RWPE2 (cell line): ENCODE results near the gene ACAP3.

Source experiments
- ATAC-seq: fragments of 200-7000 bp; cut with Tn5 transposase; 3 replicates; pipeline ENCODE4 v1.9.1; 2021; ENCODE audit warnings: low read depth
- DNase-seq: peaks from one replicate; pipeline ENCODE4 v3.0.0-alpha.2; 2020; ENCODE audit warnings: low spot score
- H3K27ac ChIP-seq: fragments of 450-650 bp; 2 replicates; pipeline ENCODE4 v1.5.1; 2017; ENCODE audit warnings: mild to moderate bottlenecking; ENCODE audit not compliant: poor library complexity, severe bottlenecking
- H3K27me3 ChIP-seq: fragments of 250-450 bp; sonication (Bioruptor Pico); 2 replicates; pipeline ENCODE4 v1.5.1; 2021; ENCODE audit warnings: mild to moderate bottlenecking, moderate library complexity; ENCODE audit not compliant: insufficient read depth, poor library complexity, severe bottlenecking
- H3K36me3 ChIP-seq: fragments of 250-450 bp; sonication (Bioruptor Pico); 2 replicates; pipeline ENCODE4 v1.5.1; 2020; ENCODE audit warnings: low read depth, mild to moderate bottlenecking, moderate library complexity
- H3K4me1 ChIP-seq: fragments of 250-450 bp; sonication (Bioruptor Pico); 2 replicates; pipeline ENCODE4 v1.5.1; 2021; ENCODE audit warnings: mild to moderate bottlenecking, moderate library complexity; ENCODE audit not compliant: insufficient read depth, poor library complexity, severe bottlenecking
- H3K4me3 ChIP-seq: fragments of 250-450 bp; sonication (Bioruptor Pico); 2 replicates; pipeline ENCODE4 v1.5.1; 2021; ENCODE audit warnings: mild to moderate bottlenecking, moderate library complexity; ENCODE audit not compliant: severe bottlenecking
- H3K9me3 ChIP-seq: fragments of 250-450 bp; sonication (Bioruptor Pico); 2 replicates; pipeline ENCODE4 v1.5.1; 2021; ENCODE audit warnings: mild to moderate bottlenecking, moderate library complexity; ENCODE audit not compliant: severe bottlenecking
- TF ChIP-seq, protein P1 (sequence below): fragments of 450-650 bp; IDR thresholded peaks from one replicate; pipeline ENCODE4 v1.5.1; 2017; ENCODE audit warnings: mild to moderate bottlenecking, moderate library complexity; ENCODE audit not compliant: poor library complexity, severe bottlenecking

ACAP3 gene

GRCh38 chr1:1273209-1273511, 34.6 kb downstream of the ACAP3 start:
- Histone ChIP-seq H3K27me3 (no peaks in the 10 kb centered on the region), H3K27ac (peak overlapping the region; percentile 66), H3K4me3 (peak overlapping the region; percentile 95), H3K36me3 (peaks cover 19% of the 10 kb centered on the region), H3K9me3 (no peaks in the 10 kb centered on the region), H3K4me1 (peaks cover 8% of the 10 kb centered on the region)
- ATAC-seq = no peak
- no peak for DNase-seq
- TF ChIP-seq, protein P1, sequence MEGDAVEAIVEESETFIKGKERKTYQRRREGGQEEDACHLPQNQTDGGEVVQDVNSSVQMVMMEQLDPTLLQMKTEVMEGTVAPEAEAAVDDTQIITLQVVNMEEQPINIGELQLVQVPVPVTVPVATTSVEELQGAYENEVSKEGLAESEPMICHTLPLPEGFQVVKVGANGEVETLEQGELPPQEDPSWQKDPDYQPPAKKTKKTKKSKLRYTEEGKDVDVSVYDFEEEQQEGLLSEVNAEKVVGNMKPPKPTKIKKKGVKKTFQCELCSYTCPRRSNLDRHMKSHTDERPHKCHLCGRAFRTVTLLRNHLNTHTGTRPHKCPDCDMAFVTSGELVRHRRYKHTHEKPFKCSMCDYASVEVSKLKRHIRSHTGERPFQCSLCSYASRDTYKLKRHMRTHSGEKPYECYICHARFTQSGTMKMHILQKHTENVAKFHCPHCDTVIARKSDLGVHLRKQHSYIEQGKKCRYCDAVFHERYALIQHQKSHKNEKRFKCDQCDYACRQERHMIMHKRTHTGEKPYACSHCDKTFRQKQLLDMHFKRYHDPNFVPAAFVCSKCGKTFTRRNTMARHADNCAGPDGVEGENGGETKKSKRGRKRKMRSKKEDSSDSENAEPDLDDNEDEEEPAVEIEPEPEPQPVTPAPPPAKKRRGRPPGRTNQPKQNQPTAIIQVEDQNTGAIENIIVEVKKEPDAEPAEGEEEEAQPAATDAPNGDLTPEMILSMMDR = no peak

GRCh38 chr1:1272341-1273208, 35.2 kb downstream of the ACAP3 start:
- peak overlapping the region; percentile 66 for H3K27ac ChIP-seq
- ATAC-seq = peak; percentile 33
- TF ChIP-seq, protein P1 = no peak
- H3K4me1 ChIP-seq = peaks cover 8% of the 10 kb centered on the region
- DNase-seq = no peak
- H3K27me3 ChIP-seq = no peaks in the 10 kb centered on the region
- peak overlapping the region; percentile 95 for H3K4me3 ChIP-seq
- H3K9me3 ChIP-seq = no peaks in the 10 kb centered on the region
- H3K36me3 ChIP-seq = peaks cover 25% of the 10 kb centered on the region

- TF ChIP-seq, protein P1 = no peak
- no peak for ATAC-seq
- Histone ChIP-seq H3K27me3 (no peaks in the 10 kb centered on the region), H3K4me1 (peaks cover 10% of the 10 kb centered on the region), H3K27ac (peak overlapping the region; percentile 66), H3K4me3 (no peak overlapping the region), H3K36me3 (peaks cover 42% of the 10 kb centered on the region), H3K9me3 (no peaks in the 10 kb centered on the region)
- no peak for DNase-seq
Measured at GRCh38 chr1:1270813-1271212, 36.9 kb downstream of the ACAP3 start.

DNA sequence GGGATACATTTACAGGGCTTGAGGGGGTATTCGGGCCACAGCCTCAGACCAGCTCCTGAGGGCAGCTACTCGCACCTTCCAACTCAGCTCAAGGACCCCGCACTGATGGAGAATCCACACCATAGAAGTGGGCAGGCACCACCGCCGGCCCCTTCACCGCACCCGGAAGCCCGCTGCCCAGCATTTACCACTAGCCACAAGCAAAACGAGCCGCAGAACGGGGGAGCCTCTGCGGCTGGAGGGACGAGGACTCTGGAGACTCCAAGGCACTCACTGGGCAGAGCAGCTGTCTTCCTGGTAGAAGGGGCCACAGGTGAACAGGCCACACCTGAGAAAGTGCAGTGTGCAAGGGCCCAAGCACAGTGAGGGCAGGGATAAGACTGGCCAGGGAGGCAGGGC, 39.4 kb downstream of the ACAP3 start:
- Histone ChIP-seq H3K36me3 (peaks cover 65% of the 10 kb centered on the region), H3K27me3 (no peaks in the 10 kb centered on the region), H3K4me3 (no peak overlapping the region), H3K27ac (no peak overlapping the region), H3K4me1 (peaks cover 21% of the 10 kb centered on the region), H3K9me3 (no peaks in the 10 kb centered on the region)
- TF ChIP-seq, protein P1 = no peak
- ATAC-seq (no peak), DNase-seq (no peak)

DNA sequence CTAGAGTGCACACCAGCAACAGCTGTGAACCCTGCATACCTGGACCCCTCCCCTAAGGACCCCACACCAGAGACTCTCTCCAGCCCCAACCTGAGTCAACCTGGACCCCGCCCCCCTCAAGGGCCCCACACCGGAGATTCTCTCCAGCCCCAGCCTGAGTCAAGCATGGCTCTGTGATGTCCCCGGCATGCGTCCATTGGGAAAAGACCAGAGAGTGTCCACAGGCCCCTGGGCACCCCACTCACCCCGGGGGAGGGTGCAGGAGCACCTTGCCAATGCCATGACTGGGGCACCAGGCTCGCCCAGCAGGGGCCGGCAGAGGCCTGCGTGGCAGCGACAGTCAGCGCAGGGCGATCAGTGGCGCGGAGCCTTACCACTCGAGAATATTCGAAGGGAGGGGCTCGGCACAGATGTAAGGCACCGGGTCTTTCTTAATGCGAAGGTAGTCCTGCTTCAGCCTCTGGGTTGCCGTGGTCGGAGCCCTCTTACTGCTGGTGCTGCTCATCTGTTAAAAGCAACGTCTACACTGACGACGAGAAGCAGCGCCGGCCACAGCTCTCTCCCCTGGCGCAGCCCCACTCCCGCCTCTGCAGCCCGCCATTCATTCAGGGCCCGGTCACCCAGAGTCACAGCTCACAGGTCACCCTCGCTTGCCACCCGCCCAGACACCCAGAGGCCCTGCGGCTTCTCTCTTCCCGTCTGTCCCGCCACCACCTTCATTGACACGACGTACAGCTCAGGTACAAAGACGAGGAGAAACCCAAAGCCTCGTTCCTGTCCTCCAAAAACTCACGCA, 40.0 kb downstream of the ACAP3 start:
- H3K9me3 ChIP-seq = no peaks in the 10 kb centered on the region
- no peaks in the 10 kb centered on the region for H3K27me3 ChIP-seq
- DNase-seq (no peak), ATAC-seq (no peak)
- peaks cover 71% of the 10 kb centered on the region for H3K36me3 ChIP-seq
- no peak overlapping the region for H3K4me3 ChIP-seq
- peaks cover 21% of the 10 kb centered on the region for H3K4me1 ChIP-seq
- H3K27ac ChIP-seq = no peak overlapping the region
- TF ChIP-seq, protein P1 = no peak
